Central memory CD8-positive, alpha-beta T cell (primary cell): ENCODE data around the gene QSOX2.
A peak's percentile ranks its signal among the peaks of the same experiment; 100 is the strongest.

ENCODE experiments used
- ATAC-seq: fragments of 150-1000 bp; cut with Tn5 transposase; replicated peaks from 2 replicates; pipeline ENCODE4 v1.10.0; 2022; ENCODE audit warnings: mild to moderate bottlenecking, moderate FRiP score, moderate number of reproducible peaks; ENCODE audit not compliant: poor library complexity, severe bottlenecking; ENCODE audit errors: extremely low read depth
- DNase-seq, 2 donors: peaks; one replicate each; pipeline ENCODE4 v3.0.0; 2021; ENCODE audit warnings: low spot score in 2 of 2
- H3K27ac Mint-ChIP-seq: one replicate; pipeline ENCODE4 v1.8.0; 2022; ENCODE audit warnings: low read depth, mild to moderate bottlenecking, moderate library complexity, mixed read lengths
- H3K27me3 Mint-ChIP-seq: one replicate; pipeline ENCODE4 v1.8.0; 2022; ENCODE audit warnings: mixed read lengths
- H3K36me3 Mint-ChIP-seq: one replicate; pipeline ENCODE4 v1.8.0; 2022; ENCODE audit warnings: mild to moderate bottlenecking, moderate library complexity, mixed read lengths; ENCODE audit not compliant: insufficient read depth
- H3K4me1 Mint-ChIP-seq: one replicate; pipeline ENCODE4 v1.8.0; 2022; ENCODE audit warnings: mixed read lengths
- H3K4me3 Mint-ChIP-seq: one replicate; pipeline ENCODE4 v1.8.0; 2022; ENCODE audit warnings: mild to moderate bottlenecking, moderate library complexity, mixed read lengths
- H3K9me3 Mint-ChIP-seq: one replicate; pipeline ENCODE4 v1.8.0; 2022; ENCODE audit warnings: mixed read lengths

QSOX2 gene

GRCh38 chr9:136245219-136246150 is at the start of gene QSOX2:
Gene QSOX2 (minus strand): TSS chr9:136245812. CDS start chr9:136245803, 9 bp downstream.
- Mint-ChIP-seq H3K36me3 (peaks cover 11% of the 10 kb centered on the region), H3K27ac (peak within 1 kb of the TSS; percentile 94), H3K27me3 (no peaks in the 10 kb centered on the region), H3K9me3 (no peaks in the 10 kb centered on the region), H3K4me3 (peak within 1 kb of the TSS; percentile 93), H3K4me1 (peaks cover 34% of the 10 kb centered on the region)
- DNase-seq (peak; percentile 64 to 75), ATAC-seq (peak; percentile 72)

DNA sequence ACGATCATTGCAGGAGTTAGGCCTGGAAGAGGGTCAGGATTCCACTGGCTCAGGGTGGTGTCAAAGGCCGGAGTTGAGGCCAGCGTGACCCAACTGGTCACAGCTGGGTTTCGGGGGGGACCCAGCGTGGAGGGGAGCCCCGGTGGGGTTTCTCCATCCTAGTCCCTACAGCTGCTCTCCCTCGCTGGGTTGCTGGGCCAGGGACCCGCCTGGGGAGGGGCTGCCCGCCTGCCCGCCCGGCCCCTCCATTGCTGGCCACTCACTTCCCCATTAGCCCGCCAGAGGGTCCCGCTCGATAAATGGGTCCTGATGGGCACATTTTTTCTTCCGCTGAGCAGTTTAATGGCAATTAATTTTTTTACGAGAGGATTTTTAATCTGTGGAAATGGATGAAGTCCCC is 49.4 kb upstream of the QSOX2 start:
- Mint-ChIP-seq H3K9me3 (no peaks in the 10 kb centered on the region), H3K27me3 (peaks cover 10% of the 10 kb centered on the region), H3K36me3 (peaks cover 2% of the 10 kb centered on the region), H3K27ac (no peak overlapping the region), H3K4me1 (no peaks in the 10 kb centered on the region), H3K4me3 (no peak overlapping the region)
- no peak for DNase-seq
- ATAC-seq = no peak

DNA sequence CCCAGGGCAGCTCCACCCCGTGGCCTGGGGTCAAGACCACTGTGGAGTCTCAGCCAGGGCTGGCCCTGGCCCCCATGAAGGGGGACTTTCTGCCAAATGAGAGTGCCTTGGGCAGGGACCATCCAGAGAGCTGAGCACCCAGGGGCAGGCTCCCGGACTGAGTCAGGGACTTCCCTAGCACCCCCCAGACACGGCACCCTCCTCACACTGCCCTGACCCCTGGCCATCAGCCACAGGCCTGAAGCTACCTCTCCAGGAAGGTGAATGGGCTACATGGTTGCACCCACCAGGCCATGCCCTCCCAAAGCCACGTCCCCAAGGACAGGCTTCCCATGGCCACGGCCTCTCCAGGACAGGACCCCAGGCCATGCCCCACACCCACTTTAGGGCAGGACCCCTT is 48.8 kb upstream of the QSOX2 start:
- Mint-ChIP-seq H3K4me3 (no peak overlapping the region), H3K27me3 (peaks cover 10% of the 10 kb centered on the region), H3K9me3 (no peaks in the 10 kb centered on the region), H3K36me3 (peaks cover 2% of the 10 kb centered on the region), H3K4me1 (no peaks in the 10 kb centered on the region), H3K27ac (no peak overlapping the region)
- DNase-seq (no peak), ATAC-seq (no peak)

DNA sequence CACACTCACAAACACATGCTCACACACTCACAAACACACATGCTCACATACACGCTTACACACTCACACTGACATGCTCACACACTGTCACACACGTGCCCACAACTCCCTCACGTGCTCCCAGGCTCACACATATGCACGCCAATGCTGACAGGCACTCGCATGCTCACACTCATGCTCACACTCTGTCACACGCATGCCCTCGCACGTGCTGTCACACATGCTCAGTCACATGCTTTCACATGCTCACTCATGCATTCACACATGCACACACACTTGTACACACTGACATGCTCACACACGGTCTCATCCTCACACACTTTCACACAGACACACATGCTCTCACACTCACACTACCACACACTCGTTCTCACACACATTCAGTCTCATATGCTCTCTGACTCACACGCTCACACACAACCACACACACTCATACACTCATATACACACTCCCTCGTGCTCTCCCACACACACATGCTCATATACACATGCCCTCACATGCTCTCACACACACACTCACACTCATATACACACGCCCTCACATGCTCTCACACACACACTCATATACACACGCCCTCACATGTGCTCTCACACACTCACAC is 48.0 kb upstream of the QSOX2 start:
- ATAC-seq (no peak), DNase-seq (no peak)
- Mint-ChIP-seq H3K27me3 (peaks cover 6% of the 10 kb centered on the region), H3K36me3 (no peaks in the 10 kb centered on the region), H3K4me3 (no peak overlapping the region), H3K27ac (no peak overlapping the region), H3K9me3 (no peaks in the 10 kb centered on the region), H3K4me1 (no peaks in the 10 kb centered on the region)

DNA sequence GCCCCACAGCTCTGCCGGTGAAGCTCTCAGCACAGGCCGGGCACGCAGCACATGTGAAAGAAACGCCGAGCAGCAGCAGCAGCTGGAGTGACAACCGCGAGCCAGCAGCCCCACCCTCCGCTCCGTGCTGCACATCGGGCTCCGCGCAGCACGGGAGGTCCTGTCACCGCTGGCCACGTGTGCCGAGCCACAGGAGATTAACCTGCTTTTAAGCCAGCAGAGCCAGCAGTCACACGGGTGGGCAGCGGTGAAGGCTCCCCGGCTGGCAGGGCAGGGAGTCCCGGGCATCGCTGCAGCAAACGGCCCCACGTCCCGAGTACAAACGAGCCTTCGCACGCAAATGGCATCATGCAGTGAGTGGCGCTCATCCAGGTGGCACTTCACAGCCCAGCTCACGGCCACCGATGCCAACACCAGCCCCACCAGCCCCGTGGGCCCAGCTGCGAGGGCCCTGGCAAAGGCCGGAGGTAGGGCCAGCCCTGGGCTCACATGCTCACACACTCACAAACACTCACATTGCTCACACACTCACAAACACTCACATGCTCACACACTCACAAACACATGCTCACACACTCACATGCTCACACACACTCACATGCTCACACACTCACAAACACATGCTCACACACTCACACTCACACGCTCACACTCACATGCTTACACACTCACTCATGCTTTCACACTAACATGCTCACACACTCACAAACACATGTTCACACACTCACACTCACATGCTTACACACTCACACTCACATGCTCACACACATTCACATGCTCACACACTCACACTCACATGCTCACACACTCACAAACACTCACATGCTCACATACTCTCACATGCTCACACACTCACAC is 47.2 kb upstream of the QSOX2 start:
- Mint-ChIP-seq H3K9me3 (no peaks in the 10 kb centered on the region), H3K4me3 (no peak overlapping the region), H3K36me3 (no peaks in the 10 kb centered on the region), H3K27ac (no peak overlapping the region), H3K4me1 (no peaks in the 10 kb centered on the region), H3K27me3 (peaks cover under 1% of the 10 kb centered on the region)
- ATAC-seq (no peak), DNase-seq (no peak)

DNA sequence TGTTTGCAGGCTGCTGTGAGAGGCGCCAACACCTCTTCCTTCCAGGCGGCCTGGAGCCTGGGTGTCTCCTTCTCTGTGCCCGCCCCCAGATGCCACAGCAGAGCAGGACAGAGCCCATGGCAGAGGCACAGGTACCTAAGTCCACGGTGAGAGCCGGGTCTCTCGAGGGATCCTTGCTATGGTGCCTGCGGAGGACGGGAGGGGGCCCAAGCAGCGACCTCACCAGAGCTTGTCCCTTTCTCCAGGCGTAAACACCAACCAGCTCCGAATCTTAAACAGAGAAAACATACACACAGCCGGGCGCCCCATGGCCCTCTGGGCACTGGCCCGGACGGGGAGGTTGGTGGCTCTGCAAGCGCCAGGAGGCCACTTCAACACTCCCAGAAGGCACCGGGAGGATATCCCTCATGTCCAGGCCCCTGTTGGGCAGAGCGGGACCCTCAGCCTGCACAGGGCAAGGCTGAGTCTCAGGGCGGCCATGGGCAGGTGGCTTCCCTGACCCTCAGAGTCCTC is 46.5 kb upstream of the QSOX2 start:
- Mint-ChIP-seq H3K4me1 (no peaks in the 10 kb centered on the region), H3K4me3 (no peak overlapping the region), H3K36me3 (no peaks in the 10 kb centered on the region), H3K9me3 (no peaks in the 10 kb centered on the region), H3K27ac (no peak overlapping the region), H3K27me3 (peaks cover 7% of the 10 kb centered on the region)
- no peak for ATAC-seq
- no peak for DNase-seq

DNA sequence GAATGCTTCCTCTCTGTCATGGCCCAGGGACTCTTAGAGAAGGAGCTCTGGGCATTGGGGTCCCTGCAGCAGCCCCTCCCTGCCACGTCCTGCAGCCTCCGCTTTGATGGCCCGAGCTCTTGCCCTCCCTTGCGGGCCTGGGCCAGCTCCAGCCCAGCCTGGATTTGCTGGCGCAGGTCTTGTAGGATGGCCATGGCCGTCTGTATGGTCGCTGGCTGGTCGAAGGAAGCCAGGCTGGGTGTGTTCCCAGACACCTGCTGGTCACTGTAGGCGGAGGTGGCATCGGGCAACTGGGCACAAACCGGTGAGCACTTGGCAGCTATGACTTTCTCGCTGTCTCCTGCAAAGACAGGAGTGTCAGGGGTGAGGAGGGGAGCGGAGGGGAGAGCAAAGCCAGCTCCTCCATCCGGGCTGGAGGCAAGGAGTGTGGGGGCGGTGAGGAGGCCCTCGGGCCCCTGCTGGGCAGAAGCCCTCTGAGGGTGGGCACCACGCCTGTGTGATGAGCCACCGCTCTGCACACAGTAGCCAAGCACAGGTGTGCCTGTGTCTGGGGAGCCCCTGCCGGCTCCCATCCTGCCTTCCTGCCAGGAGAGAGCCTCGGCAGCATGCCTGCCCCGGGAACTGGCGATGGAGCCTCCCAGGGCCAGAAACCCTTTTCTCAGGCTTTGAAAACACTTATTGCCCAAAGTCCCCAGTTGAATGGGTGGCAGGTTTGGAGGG is 45.9 kb upstream of the QSOX2 start:
- Mint-ChIP-seq H3K4me3 (no peak overlapping the region), H3K27ac (no peak overlapping the region), H3K27me3 (peaks cover 10% of the 10 kb centered on the region), H3K4me1 (no peaks in the 10 kb centered on the region), H3K36me3 (no peaks in the 10 kb centered on the region), H3K9me3 (no peaks in the 10 kb centered on the region)
- DNase-seq = no peak
- no peak for ATAC-seq

- no peak for ATAC-seq
- H3K4me3 Mint-ChIP-seq = no peak overlapping the region
- H3K27me3 Mint-ChIP-seq = peaks cover 10% of the 10 kb centered on the region
- no peaks in the 10 kb centered on the region for H3K9me3 Mint-ChIP-seq
- no peaks in the 10 kb centered on the region for H3K4me1 Mint-ChIP-seq
- no peaks in the 10 kb centered on the region for H3K36me3 Mint-ChIP-seq
- no peak for DNase-seq
- H3K27ac Mint-ChIP-seq = no peak overlapping the region
Observed at GRCh38 chr9:136290508-136291000, 44.9 kb upstream of the QSOX2 start.

DNA sequence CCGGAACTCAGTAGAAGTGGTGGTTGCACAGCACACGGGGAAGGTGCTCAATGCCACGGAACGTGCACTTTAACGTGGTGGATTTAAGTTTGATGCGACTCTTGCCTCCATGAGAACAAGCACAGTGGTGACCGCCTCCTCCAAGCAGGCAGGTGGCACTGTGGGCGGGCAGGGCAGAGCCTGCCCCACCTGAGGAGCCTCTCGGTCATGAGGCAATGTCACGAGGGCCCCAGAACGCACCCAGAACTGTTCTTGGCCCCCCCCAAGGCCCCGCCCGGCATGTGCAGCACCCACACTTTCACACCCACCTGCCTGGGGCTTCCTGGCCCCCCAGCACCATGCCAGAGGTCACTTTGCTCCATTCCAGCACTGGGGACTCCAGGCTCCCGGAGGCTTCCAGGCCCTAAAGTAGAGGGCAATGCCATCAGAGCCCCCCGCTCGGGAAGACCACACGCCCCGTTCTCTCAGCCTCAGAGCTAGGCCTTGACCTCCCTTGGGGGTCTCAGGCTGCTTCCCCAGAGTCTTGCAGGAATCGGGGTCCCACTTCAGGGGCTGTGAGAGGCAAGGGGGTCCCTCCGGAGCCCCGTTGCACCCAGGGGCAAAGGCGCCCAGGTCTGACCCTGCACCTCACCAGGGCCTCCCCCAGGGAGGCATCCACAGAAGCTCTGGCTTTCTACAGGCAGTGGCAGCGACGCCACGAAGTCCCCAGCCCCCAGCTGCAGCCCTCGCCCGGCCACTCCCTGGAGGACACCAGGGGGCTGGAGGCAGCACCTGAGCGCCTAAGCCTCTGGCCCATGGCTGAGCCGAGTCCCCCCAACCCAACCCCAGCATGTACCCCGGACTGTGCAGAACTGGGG is 44.3 kb upstream of the QSOX2 start:
- Mint-ChIP-seq H3K4me3 (no peak overlapping the region), H3K27ac (no peak overlapping the region), H3K4me1 (no peaks in the 10 kb centered on the region), H3K36me3 (no peaks in the 10 kb centered on the region), H3K9me3 (no peaks in the 10 kb centered on the region), H3K27me3 (peaks cover 10% of the 10 kb centered on the region)
- DNase-seq (no peak), ATAC-seq (no peak)

DNA sequence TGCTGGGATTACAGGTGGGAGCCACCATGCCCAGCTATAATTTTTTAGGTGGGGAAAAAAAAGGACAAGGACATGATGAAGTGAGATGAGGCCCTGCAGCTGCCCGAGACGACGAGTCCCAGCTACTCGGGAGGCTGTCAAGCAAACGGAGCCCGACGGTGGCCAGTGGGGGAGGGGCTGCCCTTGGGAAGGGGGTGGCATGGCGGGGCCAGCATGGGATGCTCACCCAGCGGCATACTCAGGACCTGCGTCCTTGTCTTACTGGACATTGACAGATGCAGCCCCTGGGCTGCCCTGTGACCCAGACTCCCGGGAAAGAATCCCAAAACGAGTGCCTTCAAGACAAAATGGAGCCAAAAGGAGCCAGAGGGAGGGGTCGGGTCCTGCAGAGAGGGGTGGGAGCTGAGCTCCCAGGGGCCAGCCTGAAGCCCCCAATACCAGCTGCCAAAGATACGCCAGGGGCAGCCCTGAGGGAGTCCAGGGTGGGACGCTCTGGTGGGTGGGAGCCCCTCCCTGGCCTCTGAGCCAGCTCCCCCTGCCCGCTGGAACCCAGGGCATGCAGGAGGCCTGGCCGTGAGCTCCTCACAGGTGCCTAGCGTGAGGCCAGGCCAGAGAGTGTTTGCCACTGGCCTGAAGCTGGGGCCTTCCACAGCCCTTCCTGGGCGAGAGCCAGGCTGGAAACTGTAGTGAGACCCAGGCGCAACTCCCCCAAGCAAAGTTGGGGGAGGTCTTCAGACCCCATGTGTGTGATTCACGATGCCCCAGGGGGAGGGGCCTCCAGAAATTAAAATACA is 42.5 kb upstream of the QSOX2 start:
- no peak overlapping the region for H3K4me3 Mint-ChIP-seq
- no peak overlapping the region for H3K27ac Mint-ChIP-seq
- no peaks in the 10 kb centered on the region for H3K9me3 Mint-ChIP-seq
- H3K27me3 Mint-ChIP-seq = peaks cover 19% of the 10 kb centered on the region
- H3K36me3 Mint-ChIP-seq = no peaks in the 10 kb centered on the region
- DNase-seq (no peak), ATAC-seq (no peak)
- H3K4me1 Mint-ChIP-seq = peaks cover 5% of the 10 kb centered on the region

- DNase-seq = no peak
- Mint-ChIP-seq H3K27me3 (peaks cover 19% of the 10 kb centered on the region), H3K9me3 (no peaks in the 10 kb centered on the region), H3K4me3 (no peak overlapping the region), H3K36me3 (no peaks in the 10 kb centered on the region), H3K27ac (no peak overlapping the region), H3K4me1 (peaks cover 5% of the 10 kb centered on the region)
- ATAC-seq = no peak
Observed at GRCh38 chr9:136286987-136287379, 41.4 kb upstream of the QSOX2 start.
